ENCODE results near the gene FAM107B.

Gene FAM107B

DNA sequence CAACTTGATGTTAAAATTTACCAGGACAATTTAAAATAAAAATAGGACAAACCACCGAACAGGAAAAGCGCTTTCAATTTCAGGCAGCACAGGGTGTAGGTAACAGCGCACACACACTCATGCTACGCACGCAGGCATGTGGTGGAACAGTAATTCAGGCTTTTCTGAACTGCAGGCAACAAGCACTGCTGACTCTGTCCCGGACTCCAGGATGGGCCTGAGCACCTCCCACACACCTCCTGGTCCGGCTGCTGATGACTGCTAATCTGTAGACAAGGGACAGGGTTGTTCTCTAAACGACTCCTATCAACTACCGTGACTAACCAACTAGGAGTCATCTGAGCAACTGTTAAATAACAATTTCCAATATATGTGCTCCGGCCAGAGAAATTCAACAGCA, 251.4 kb downstream of the FAM107B start:
- TF ChIP-seq, protein P1, sequence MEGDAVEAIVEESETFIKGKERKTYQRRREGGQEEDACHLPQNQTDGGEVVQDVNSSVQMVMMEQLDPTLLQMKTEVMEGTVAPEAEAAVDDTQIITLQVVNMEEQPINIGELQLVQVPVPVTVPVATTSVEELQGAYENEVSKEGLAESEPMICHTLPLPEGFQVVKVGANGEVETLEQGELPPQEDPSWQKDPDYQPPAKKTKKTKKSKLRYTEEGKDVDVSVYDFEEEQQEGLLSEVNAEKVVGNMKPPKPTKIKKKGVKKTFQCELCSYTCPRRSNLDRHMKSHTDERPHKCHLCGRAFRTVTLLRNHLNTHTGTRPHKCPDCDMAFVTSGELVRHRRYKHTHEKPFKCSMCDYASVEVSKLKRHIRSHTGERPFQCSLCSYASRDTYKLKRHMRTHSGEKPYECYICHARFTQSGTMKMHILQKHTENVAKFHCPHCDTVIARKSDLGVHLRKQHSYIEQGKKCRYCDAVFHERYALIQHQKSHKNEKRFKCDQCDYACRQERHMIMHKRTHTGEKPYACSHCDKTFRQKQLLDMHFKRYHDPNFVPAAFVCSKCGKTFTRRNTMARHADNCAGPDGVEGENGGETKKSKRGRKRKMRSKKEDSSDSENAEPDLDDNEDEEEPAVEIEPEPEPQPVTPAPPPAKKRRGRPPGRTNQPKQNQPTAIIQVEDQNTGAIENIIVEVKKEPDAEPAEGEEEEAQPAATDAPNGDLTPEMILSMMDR (IDR thresholded peaks at IDR 0.05) = no peak
- H3K27ac ChIP-seq = no peak overlapping the region
- no peak overlapping the region for H2AFZ ChIP-seq
- no peak overlapping the region for H3K4me3 ChIP-seq (ENCODE audit: low read depth, low read length)
- no peaks in the 10 kb centered on the region for H3K36me3 ChIP-seq (ENCODE audit: control insufficient read depth, insufficient read depth, low read length)
- no peak overlapping the region for H3K9ac ChIP-seq
- no peaks in the 10 kb centered on the region for H3K9me3 ChIP-seq (ENCODE audit: control insufficient read depth, low read length)
- no peaks in the 10 kb centered on the region for H3K79me2 ChIP-seq
- no peaks in the 10 kb centered on the region for H3K4me1 ChIP-seq
- no peak overlapping the region for H3K4me2 ChIP-seq (ENCODE audit: low read length)
- H3K27me3 ChIP-seq (ENCODE audit: control insufficient read depth, insufficient read depth, low read length) = no peaks in the 10 kb centered on the region

DNA sequence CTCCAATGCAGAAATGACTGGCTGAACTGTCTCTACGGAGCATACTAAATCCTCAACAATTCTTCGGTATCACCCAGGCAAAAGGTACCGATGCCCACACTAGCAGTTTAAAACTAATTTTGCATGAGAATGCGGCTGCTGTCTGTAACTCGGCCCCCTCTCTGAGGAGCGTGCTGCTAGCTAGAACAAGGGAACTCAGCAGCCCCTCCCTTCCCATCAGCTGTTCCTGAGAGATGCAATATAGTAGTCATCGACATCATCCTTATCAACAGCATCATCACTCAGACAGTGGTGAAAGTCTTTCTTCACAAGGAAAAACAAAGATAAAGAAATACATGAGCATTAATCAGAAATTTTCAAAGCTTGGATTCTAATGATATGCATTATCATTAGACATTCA, 254.9 kb downstream of the FAM107B start:
- no peak overlapping the region for H3K9ac ChIP-seq
- H3K4me2 ChIP-seq (ENCODE audit: low read length) = no peak overlapping the region
- no peak overlapping the region for H3K27ac ChIP-seq
- TF ChIP-seq, protein P1 (IDR thresholded peaks at IDR 0.05) = no peak
- H3K27me3 ChIP-seq (ENCODE audit: control insufficient read depth, insufficient read depth, low read length) = no peaks in the 10 kb centered on the region
- no peaks in the 10 kb centered on the region for H3K36me3 ChIP-seq (ENCODE audit: control insufficient read depth, insufficient read depth, low read length)
- no peaks in the 10 kb centered on the region for H3K9me3 ChIP-seq (ENCODE audit: control insufficient read depth, low read length)
- H2AFZ ChIP-seq = no peak overlapping the region
- no peaks in the 10 kb centered on the region for H3K79me2 ChIP-seq
- no peaks in the 10 kb centered on the region for H3K4me1 ChIP-seq
- no peak overlapping the region for H3K4me3 ChIP-seq (ENCODE audit: low read depth, low read length)

DNA sequence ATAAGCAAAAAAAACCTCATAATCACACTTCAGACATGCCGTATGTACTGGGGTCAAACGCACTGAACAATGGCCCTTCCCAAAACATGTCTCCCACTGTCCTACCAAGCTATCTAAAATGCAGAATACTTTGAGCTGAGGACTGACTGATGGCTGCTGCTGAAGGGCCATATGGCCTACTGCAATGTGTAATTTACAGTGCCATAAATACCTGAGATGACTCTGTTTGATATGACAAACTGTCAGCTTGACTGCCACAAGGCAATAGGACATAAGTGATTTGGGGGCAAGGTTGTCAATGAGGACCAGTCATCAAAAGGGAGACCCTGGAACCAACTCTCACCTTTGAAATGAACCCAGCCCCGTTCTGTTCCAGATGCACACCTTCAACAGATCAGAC, 256.5 kb downstream of the FAM107B start:
- Histone ChIP-seq H3K4me2 (ENCODE audit: low read length) (no peak overlapping the region), H3K27ac (no peak overlapping the region)
- TF ChIP-seq, protein P1 (IDR thresholded peaks at IDR 0.05) = no peak

DNA sequence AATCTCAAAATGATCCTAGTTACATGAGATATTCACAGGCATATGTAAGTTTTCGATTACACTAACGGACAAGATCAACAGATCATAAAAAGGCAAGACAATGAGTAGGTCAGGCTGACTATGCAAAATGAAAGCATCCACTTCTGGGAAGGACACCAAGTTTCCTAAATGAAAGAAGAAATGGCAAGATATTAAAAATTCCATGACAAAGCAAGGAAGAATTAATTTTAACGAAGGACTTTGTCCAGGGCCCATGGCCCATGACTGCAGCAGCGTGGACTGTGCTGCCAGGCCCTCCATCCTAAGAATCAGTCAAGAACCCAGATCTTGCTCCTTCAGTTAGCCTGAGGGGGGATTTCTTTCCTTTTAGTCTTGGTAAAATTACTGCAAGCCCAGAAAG, 261.6 kb downstream of the FAM107B start:
- Histone ChIP-seq H3K9me3 (ENCODE audit: control insufficient read depth, low read length) (no peaks in the 10 kb centered on the region), H3K4me3 (ENCODE audit: low read depth, low read length) (no peak overlapping the region), H2AFZ (no peak overlapping the region), H3K27me3 (ENCODE audit: control insufficient read depth, insufficient read depth, low read length) (no peaks in the 10 kb centered on the region), H3K4me2 (ENCODE audit: low read length) (no peak overlapping the region), H3K27ac (no peak overlapping the region), H3K36me3 (ENCODE audit: control insufficient read depth, insufficient read depth, low read length) (no peaks in the 10 kb centered on the region), H3K4me1 (no peaks in the 10 kb centered on the region), H3K9ac (no peak overlapping the region), H3K79me2 (no peaks in the 10 kb centered on the region)
- TF ChIP-seq, protein P1 (IDR thresholded peaks at IDR 0.05) = no peak

More for the DNA sequence above, 256.5 kb downstream of the FAM107B start:
- no peaks in the 10 kb centered on the region for H3K27me3 ChIP-seq (ENCODE audit: control insufficient read depth, insufficient read depth, low read length)
- H3K9me3 ChIP-seq (ENCODE audit: control insufficient read depth, low read length) = no peaks in the 10 kb centered on the region
- no peaks in the 10 kb centered on the region for H3K4me1 ChIP-seq
- H3K36me3 ChIP-seq (ENCODE audit: control insufficient read depth, insufficient read depth, low read length) = no peaks in the 10 kb centered on the region
- no peak overlapping the region for H3K9ac ChIP-seq
- H2AFZ ChIP-seq = no peak overlapping the region
- no peaks in the 10 kb centered on the region for H3K79me2 ChIP-seq
- H3K4me3 ChIP-seq (ENCODE audit: low read depth, low read length) = no peak overlapping the region

DNA sequence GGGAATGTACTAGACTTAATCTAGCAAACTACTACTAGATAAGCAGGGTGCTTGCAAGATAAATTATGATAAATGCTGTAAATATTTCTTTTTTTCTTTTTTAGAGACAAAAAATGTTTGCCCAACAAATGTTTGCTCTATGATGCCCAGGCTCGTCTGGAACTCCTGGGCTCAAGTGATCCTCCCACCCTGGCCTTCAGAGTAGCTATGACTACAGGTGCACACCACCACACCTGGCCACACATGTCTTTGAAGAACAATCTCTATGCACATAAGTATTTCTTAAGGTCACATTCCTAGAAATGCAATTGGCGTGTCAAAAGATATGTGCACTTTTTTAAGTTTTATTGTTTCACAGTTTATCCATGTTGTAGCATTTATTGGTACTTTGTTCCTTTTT, 264.4 kb downstream of the FAM107B start:
- no peak overlapping the region for H3K9ac ChIP-seq
- no peaks in the 10 kb centered on the region for H3K79me2 ChIP-seq
- no peak overlapping the region for H3K4me2 ChIP-seq (ENCODE audit: low read length)
- H3K27ac ChIP-seq = no peak overlapping the region
- H3K27me3 ChIP-seq (ENCODE audit: control insufficient read depth, insufficient read depth, low read length) = no peaks in the 10 kb centered on the region
- no peaks in the 10 kb centered on the region for H3K9me3 ChIP-seq (ENCODE audit: control insufficient read depth, low read length)
- no peak overlapping the region for H2AFZ ChIP-seq
- H3K4me3 ChIP-seq (ENCODE audit: low read depth, low read length) = no peak overlapping the region
- TF ChIP-seq, protein P1 (IDR thresholded peaks at IDR 0.05) = no peak
- no peaks in the 10 kb centered on the region for H3K4me1 ChIP-seq
- no peaks in the 10 kb centered on the region for H3K36me3 ChIP-seq (ENCODE audit: control insufficient read depth, insufficient read depth, low read length)

Data from parathyroid adenoma (tissue), 2 donors.